K562 (cell line): Measurements from ENCODE around the gene AGR2. TPM values are rescaled to one million over a fixed set of nuclear protein-coding genes. Genes with fewer than 3 reads are reported as not detected.

Experiments
- ATF1 ChIP-seq, 2 experiments: fragments of 450-650 bp in 1 of 2; IDR thresholded peaks; 2 replicates each; pipeline ENCODE4 v1.6.1; 2016; ENCODE audit warnings: missing compliant biosample characterization in 1 of 2, missing genetic modification characterization in 1 of 2
- HDAC2 ChIP-seq: fragments of 450-650 bp; IDR thresholded peaks from 2 replicates; pipeline ENCODE4 v1.6.1; 2016; ENCODE audit warnings: mild to moderate bottlenecking
- RBM39 ChIP-seq: fragments of 200-400 bp; formaldehyde crosslinking; optimal IDR thresholded peaks from 2 replicates; pipeline ENCODE3; 2018; ENCODE audit warnings: low read depth, low read length
- SMAD2 ChIP-seq: fragments of 150-350 bp; IDR thresholded peaks from 2 replicates; pipeline ENCODE4 v1.6.1; 2014; ENCODE audit warnings: low read depth, mild to moderate bottlenecking, low read length
- SMAD3 ChIP-seq: fragments of 450-650 bp; formaldehyde crosslinking; conservative IDR thresholded peaks from 2 replicates; pipeline ENCODE4 v1.4.0; 2020; ENCODE audit warnings: mild to moderate bottlenecking
- ZBTB1 ChIP-seq: sonication (generic); formaldehyde crosslinking; IDR thresholded peaks from 2 replicates; pipeline ENCODE4 v1.8.1; 2023; ENCODE audit warnings: missing genetic modification reagents, low read depth, mild to moderate bottlenecking, borderline replicate concordance
- ZNF24 ChIP-seq: fragments of 450-650 bp; IDR thresholded peaks from 2 replicates; pipeline ENCODE4 v1.6.1; 2016
- polyA plus RNA-seq, 8 experiments: library from polyadenylated mRNA; depleted of rRNA in 4 of 8; stranded (reverse) in 5 of 8; unstranded in 3 of 8; fragments of >200 nt; fragmentation: Nextera tagmentation in 2 of 8; fragmentation: Illumina TruSeq in 1 of 8; extraction: Ambion mirVana in 2 of 8; extraction: Trizol in 1 of 8; gene quantifications; 2 replicates each; pipeline versions ENCODE4 v1.2.1 to v1.2.3, GENCODE V29; 2011 to 2014; ENCODE audit warnings: inconsistent platforms in 1 of 8, missing spikeins in 1 of 8
- total RNA-seq, 7 experiments: library from RNA; depleted of rRNA in 6 of 7; stranded (reverse); fragments of >200 nt in 6 of 7; fragmentation: Illumina TruSeq in 2 of 7; extraction: Trizol in 2 of 7; gene quantifications; 2 replicates each; pipeline versions ENCODE4 v1.2.1 to v1.2.3, GENCODE V29; 2011 to 2021; ENCODE audit warnings: low replicate concordance in 1 of 7
- TF ChIP-seq, protein P1 (sequence below): sonication (generic); formaldehyde crosslinking; IDR thresholded peaks from 2 replicates; pipeline ENCODE4 v1.8.1; 2023; ENCODE audit warnings: mild to moderate bottlenecking, missing genetic modification reagents
- TF ChIP-seq, protein P2 (sequence below): fragments of 250-450 bp; sonication (Bioruptor Pico); IDR thresholded peaks from 2 replicates; pipeline ENCODE4 v1.4.0; 2020
- TF ChIP-seq, protein P3 (sequence below): fragments of 250-450 bp; sonication (Bioruptor Pico); IDR thresholded peaks from 2 replicates; pipeline ENCODE4 v1.4.0; 2020; ENCODE audit warnings: mild to moderate bottlenecking, moderate library complexity
- TF ChIP-seq, protein P4 (sequence below): IDR thresholded peaks from 2 replicates; pipeline ENCODE4 v1.6.1; 2014; ENCODE audit warnings: antibody characterized with exemption

AGR2 gene
- total and polyA plus RNA-seq, 9 of the 15 experiments (the other 6 are each of a cell fraction or from before 2014, with no cell fraction given) = 0.66 TPM; not detected in 8

- TF ChIP-seq, protein P1, sequence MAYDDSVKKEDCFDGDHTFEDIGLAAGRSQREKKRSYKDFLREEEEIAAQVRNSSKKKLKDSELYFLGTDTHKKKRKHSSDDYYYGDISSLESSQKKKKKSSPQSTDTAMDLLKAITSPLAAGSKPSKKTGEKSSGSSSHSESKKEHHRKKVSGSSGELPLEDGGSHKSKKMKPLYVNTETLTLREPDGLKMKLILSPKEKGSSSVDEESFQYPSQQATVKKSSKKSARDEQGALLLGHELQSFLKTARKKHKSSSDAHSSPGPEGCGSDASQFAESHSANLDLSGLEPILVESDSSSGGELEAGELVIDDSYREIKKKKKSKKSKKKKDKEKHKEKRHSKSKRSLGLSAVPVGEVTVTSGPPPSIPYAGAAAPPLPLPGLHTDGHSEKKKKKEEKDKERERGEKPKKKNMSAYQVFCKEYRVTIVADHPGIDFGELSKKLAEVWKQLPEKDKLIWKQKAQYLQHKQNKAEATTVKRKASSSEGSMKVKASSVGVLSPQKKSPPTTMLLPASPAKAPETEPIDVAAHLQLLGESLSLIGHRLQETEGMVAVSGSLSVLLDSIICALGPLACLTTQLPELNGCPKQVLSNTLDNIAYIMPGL (CRISPR knock-in tag) = no peak
- TF ChIP-seq RBM39 = no peak
- TF ChIP-seq ZNF24 = no peak
- TF ChIP-seq ZBTB1 (CRISPR knock-in tag) = no peak
- TF ChIP-seq SMAD2 = no peak
- TF ChIP-seq, protein P2, sequence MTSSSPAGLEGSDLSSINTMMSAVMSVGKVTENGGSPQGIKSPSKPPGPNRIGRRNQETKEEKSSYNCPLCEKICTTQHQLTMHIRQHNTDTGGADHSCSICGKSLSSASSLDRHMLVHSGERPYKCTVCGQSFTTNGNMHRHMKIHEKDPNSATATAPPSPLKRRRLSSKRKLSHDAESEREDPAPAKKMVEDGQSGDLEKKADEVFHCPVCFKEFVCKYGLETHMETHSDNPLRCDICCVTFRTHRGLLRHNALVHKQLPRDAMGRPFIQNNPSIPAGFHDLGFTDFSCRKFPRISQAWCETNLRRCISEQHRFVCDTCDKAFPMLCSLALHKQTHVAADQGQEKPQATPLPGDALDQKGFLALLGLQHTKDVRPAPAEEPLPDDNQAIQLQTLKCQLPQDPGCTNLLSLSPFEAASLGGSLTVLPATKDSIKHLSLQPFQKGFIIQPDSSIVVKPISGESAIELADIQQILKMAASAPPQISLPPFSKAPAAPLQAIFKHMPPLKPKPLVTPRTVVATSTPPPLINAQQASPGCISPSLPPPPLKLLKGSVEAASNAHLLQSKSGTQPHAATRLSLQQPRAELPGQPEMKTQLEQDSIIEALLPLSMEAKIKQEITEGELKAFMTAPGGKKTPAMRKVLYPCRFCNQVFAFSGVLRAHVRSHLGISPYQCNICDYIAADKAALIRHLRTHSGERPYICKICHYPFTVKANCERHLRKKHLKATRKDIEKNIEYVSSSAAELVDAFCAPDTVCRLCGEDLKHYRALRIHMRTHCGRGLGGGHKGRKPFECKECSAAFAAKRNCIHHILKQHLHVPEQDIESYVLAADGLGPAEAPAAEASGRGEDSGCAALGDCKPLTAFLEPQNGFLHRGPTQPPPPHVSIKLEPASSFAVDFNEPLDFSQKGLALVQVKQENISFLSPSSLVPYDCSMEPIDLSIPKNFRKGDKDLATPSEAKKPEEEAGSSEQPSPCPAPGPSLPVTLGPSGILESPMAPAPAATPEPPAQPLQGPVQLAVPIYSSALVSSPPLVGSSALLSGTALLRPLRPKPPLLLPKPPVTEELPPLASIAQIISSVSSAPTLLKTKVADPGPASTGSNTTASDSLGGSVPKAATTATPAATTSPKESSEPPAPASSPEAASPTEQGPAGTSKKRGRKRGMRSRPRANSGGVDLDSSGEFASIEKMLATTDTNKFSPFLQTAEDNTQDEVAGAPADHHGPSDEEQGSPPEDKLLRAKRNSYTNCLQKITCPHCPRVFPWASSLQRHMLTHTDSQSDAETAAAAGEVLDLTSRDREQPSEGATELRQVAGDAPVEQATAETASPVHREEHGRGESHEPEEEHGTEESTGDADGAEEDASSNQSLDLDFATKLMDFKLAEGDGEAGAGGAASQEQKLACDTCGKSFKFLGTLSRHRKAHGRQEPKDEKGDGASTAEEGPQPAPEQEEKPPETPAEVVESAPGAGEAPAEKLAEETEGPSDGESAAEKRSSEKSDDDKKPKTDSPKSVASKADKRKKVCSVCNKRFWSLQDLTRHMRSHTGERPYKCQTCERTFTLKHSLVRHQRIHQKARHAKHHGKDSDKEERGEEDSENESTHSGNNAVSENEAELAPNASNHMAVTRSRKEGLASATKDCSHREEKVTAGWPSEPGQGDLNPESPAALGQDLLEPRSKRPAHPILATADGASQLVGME = no peak
- no peak for TF ChIP-seq SMAD3
- TF ChIP-seq, protein P3, sequence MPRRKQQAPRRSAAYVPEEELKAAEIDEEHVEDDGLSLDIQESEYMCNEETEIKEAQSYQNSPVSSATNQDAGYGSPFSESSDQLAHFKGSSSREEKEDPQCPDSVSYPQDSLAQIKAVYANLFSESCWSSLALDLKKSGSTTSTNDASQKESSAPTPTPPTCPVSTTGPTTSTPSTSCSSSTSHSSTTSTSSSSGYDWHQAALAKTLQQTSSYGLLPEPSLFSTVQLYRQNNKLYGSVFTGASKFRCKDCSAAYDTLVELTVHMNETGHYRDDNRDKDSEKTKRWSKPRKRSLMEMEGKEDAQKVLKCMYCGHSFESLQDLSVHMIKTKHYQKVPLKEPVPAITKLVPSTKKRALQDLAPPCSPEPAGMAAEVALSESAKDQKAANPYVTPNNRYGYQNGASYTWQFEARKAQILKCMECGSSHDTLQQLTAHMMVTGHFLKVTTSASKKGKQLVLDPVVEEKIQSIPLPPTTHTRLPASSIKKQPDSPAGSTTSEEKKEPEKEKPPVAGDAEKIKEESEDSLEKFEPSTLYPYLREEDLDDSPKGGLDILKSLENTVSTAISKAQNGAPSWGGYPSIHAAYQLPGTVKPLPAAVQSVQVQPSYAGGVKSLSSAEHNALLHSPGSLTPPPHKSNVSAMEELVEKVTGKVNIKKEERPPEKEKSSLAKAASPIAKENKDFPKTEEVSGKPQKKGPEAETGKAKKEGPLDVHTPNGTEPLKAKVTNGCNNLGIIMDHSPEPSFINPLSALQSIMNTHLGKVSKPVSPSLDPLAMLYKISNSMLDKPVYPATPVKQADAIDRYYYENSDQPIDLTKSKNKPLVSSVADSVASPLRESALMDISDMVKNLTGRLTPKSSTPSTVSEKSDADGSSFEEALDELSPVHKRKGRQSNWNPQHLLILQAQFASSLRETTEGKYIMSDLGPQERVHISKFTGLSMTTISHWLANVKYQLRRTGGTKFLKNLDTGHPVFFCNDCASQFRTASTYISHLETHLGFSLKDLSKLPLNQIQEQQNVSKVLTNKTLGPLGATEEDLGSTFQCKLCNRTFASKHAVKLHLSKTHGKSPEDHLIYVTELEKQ (CRISPR knock-in tag) = no peak
- no peak for TF ChIP-seq HDAC2
- no peak for TF ChIP-seq ATF1 (CRISPR knock-in tag; IDR thresholded peaks at IDR 0.05)
- peak; percentile 84 for TF ChIP-seq ATF1 (tag; IDR thresholded peaks at IDR 0.05)
- TF ChIP-seq, protein P4, sequence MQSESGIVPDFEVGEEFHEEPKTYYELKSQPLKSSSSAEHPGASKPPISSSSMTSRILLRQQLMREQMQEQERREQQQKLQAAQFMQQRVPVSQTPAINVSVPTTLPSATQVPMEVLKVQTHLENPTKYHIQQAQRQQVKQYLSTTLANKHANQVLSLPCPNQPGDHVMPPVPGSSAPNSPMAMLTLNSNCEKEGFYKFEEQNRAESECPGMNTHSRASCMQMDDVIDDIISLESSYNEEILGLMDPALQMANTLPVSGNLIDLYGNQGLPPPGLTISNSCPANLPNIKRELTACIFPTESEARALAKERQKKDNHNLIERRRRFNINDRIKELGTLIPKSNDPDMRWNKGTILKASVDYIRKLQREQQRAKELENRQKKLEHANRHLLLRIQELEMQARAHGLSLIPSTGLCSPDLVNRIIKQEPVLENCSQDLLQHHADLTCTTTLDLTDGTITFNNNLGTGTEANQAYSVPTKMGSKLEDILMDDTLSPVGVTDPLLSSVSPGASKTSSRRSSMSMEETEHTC = no peak
Measured at GRCh38 chr7:16753102-16753931, 51.5 kb downstream of the AGR2 start, which contains the start of gene TSPAN13 (continued).
